IMR-90 (cell line): ENCODE data around the gene ITLN2. TPM values are rescaled to one million over a fixed set of nuclear protein-coding genes. Genes with fewer than 3 reads are reported as not detected.

Source experiments
- ATAC-seq: fragments of 200-7000 bp; cut with Tn5 transposase; 2 replicates; pipeline ENCODE4 v1.9.1; 2020; ENCODE audit warnings: low read depth, mild to moderate bottlenecking, moderate library complexity
- BruUV-seq: library from RNA; stranded (reverse); fragments of 400-500 nt; replicated peaks from 2 replicates; lab custom pipeline; 2021; lab: Mats Ljungman, UMichigan
- CTCF ChIA-PET: fragments of 300-600 bp; formaldehyde crosslinking; extraction: SDS; loops from one replicate; lab custom pipeline; 2021; ENCODE audit warnings: antibody characterized with exemption; lab: Yijun Ruan, JAX
- POLR2A ChIA-PET: fragments of 300-600 bp; sonication (Branson Sonifier 250); formaldehyde crosslinking; loops from one replicate; lab custom pipeline; 2022; ENCODE audit warnings: antibody characterized with exemption; ENCODE audit not compliant: unreplicated experiment; lab: Charles Lee
- DNase-seq: peaks from one replicate; pipeline ENCODE4 v3.0.0; 2013
- H2AFZ ChIP-seq: replicated peaks from 2 replicates; pipeline ENCODE3; 2013; ENCODE audit warnings: low read length, mild to moderate bottlenecking; ENCODE audit not compliant: poor library complexity
- H2AK5ac ChIP-seq: 2 replicates; pipeline ENCODE4 v1.6.1; 2013; ENCODE audit warnings: low read depth, low read length, inconsistent platforms
- H2AK9ac ChIP-seq: replicated peaks from 2 replicates; pipeline ENCODE3; 2013; ENCODE audit warnings: mild to moderate bottlenecking, low read depth, low read length, moderate library complexity; ENCODE audit not compliant: poor library complexity
- H2BK120ac ChIP-seq: 2 replicates; pipeline ENCODE4 v1.6.1; 2013; ENCODE audit warnings: low read depth, low read length, inconsistent platforms
- H2BK15ac ChIP-seq: 3 replicates; pipeline ENCODE4 v1.6.1; 2013; ENCODE audit warnings: low read depth, low read length, inconsistent platforms
- H2BK20ac ChIP-seq: 2 replicates; pipeline ENCODE4 v1.6.1; 2013; ENCODE audit warnings: low read depth, mild to moderate bottlenecking, inconsistent platforms, low read length, moderate library complexity
- H2BK5ac ChIP-seq: 2 replicates; pipeline ENCODE4 v1.6.1; 2013; ENCODE audit warnings: mild to moderate bottlenecking, low read depth, low read length, inconsistent platforms; ENCODE audit not compliant: poor library complexity, severe bottlenecking
- H3K14ac ChIP-seq: replicated peaks from 2 replicates; pipeline ENCODE4 v1.6.1; 2013; ENCODE audit warnings: low read depth, low read length, inconsistent platforms
- H3K18ac ChIP-seq: 2 replicates; pipeline ENCODE4 v1.6.1; 2013; ENCODE audit warnings: low read depth, low read length, control low read depth
- H3K23ac ChIP-seq: 2 replicates; pipeline ENCODE4 v1.6.1; 2013; ENCODE audit warnings: low read depth, low read length, inconsistent platforms
- H3K27ac ChIP-seq: 2 replicates; pipeline ENCODE4 v1.5.1; 2013; ENCODE audit warnings: mild to moderate bottlenecking, control low read depth, low read length; ENCODE audit not compliant: insufficient read depth
- H3K27me3 ChIP-seq: 2 replicates; pipeline ENCODE4 v1.6.1; 2013; ENCODE audit warnings: low read length; ENCODE audit not compliant: control insufficient read depth, insufficient read depth
- H3K36me3 ChIP-seq: 2 replicates; pipeline ENCODE4 v1.6.1; 2013; ENCODE audit warnings: low read length, mixed read lengths; ENCODE audit not compliant: control insufficient read depth, insufficient read depth
- H3K4ac ChIP-seq: 2 replicates; pipeline ENCODE4 v1.6.1; 2013; ENCODE audit warnings: low read depth, low read length, inconsistent platforms
- H3K4me1 ChIP-seq: 2 replicates; pipeline ENCODE4 v1.6.1; 2013; ENCODE audit warnings: low read length, mixed read lengths; ENCODE audit not compliant: control insufficient read depth, insufficient read depth
- H3K4me2 ChIP-seq: 2 replicates; pipeline ENCODE4 v1.6.1; 2013; ENCODE audit warnings: low read depth, mild to moderate bottlenecking, control low read depth, low read length, moderate library complexity
- H3K4me3 ChIP-seq: 2 replicates; pipeline ENCODE4 v1.5.1; 2013; ENCODE audit warnings: low read depth, mild to moderate bottlenecking, control low read depth, low read length, moderate library complexity; ENCODE audit not compliant: insufficient read depth
- H3K56ac ChIP-seq: 2 replicates; pipeline ENCODE4 v1.6.1; 2013; ENCODE audit warnings: low read length, inconsistent platforms; ENCODE audit not compliant: insufficient read depth; ENCODE audit errors: extremely low read depth
- H3K79me1 ChIP-seq, 2 experiments: 2 replicates each; pipeline ENCODE4 v1.6.1; 2013; ENCODE audit warnings: low read length in 2 of 2, inconsistent platforms in 1 of 2, low read depth in 1 of 2
- H3K9ac ChIP-seq: 2 replicates; pipeline ENCODE4 v1.6.1; 2013; ENCODE audit warnings: low read depth, low read length, control low read depth
- H3K9me1 ChIP-seq: 2 replicates; pipeline ENCODE4 v1.6.1; 2013; ENCODE audit warnings: low read length, inconsistent platforms; ENCODE audit not compliant: insufficient read depth
- H3K9me3 ChIP-seq: 2 replicates; pipeline ENCODE4 v1.6.1; 2013; ENCODE audit warnings: low read length; ENCODE audit not compliant: control insufficient read depth, insufficient read depth
- H4K20me1 ChIP-seq: 2 replicates; pipeline ENCODE4 v1.6.1; 2013; ENCODE audit warnings: low read length, inconsistent platforms; ENCODE audit not compliant: insufficient read depth
- H4K5ac ChIP-seq: 2 replicates; pipeline ENCODE4 v1.6.1; 2013; ENCODE audit warnings: mild to moderate bottlenecking, low read depth, low read length, control low read depth
- H4K8ac ChIP-seq, 2 experiments: 2 replicates each; pipeline ENCODE4 v1.6.1; 2013; ENCODE audit warnings: low read depth in 2 of 2, low read length in 2 of 2, control low read depth in 1 of 2, inconsistent platforms in 1 of 2
- H4K91ac ChIP-seq: 2 replicates; pipeline ENCODE4 v1.6.1; 2013; ENCODE audit warnings: low read depth, low read length, inconsistent platforms; ENCODE audit not compliant: insufficient read depth
- CTCF ChIP-seq: conservative IDR thresholded peaks from 2 replicates; pipeline ENCODE4 v1.5.1; 2012; ENCODE audit warnings: mild to moderate bottlenecking, low read depth, low read length, improper control_type of control experiment
- ELK1 ChIP-seq: fragments of 150-350 bp; IDR thresholded peaks from 2 replicates; pipeline ENCODE4 v1.6.1; 2016; ENCODE audit warnings: low read depth, mild to moderate bottlenecking, low read length, moderate library complexity, borderline replicate concordance
- RAD21 ChIP-seq: IDR thresholded peaks from 2 replicates; pipeline ENCODE4 v1.6.1; 2012; ENCODE audit warnings: low read length, improper control_type of control experiment
- RCOR1 ChIP-seq: IDR thresholded peaks from 2 replicates; pipeline ENCODE4 v1.6.1; 2012; ENCODE audit warnings: mild to moderate bottlenecking, low read length, improper control_type of control experiment; ENCODE audit not compliant: insufficient replicate concordance
- WGBS, 2 experiments: methylation state at CpG; one replicate each; pipeline versions ENCODE4 v1.1.5 to v1.1.7; 2013; ENCODE audit warnings: missing lambda C conversion rate in 2 of 2; ENCODE audit not compliant: insufficient read length in 1 of 2; ENCODE audit errors: extremely low coverage in 2 of 2; 5-methylcytosine and 5-hydroxymethylcytosine counted together
- dilution Hi-C: fragments of 300-500 bp; cut with HindIII; formaldehyde crosslinking; loops from one replicate; pipeline ENCODE4 v1.14.3; 2018; ENCODE audit warnings: low sequenced_read_pairs; ENCODE audit not compliant: unreplicated experiment
- in situ Hi-C: fragments of 300-500 bp; cut with MboI; formaldehyde crosslinking; loops from 3 replicates; pipeline ENCODE4 v1.14.3; 2019; ENCODE audit warnings: low sequenced_read_pairs, inconsistent platforms, mixed read lengths
- intact Hi-C: fragments of 100-400 bp; cut with micrococcal nuclease; formaldehyde crosslinking; loops from 2 replicates; pipeline ENCODE4 v1.10.0; 2022
- polyA plus RNA-seq, 3 experiments: library from polyadenylated mRNA; depleted of rRNA; stranded (reverse); fragments of >200 nt; gene quantifications; 2 replicates each; pipeline ENCODE4 v1.2.3, GENCODE V29; 2012; ENCODE audit warnings: low replicate concordance in 1 of 3
- total RNA-seq: library from RNA; depleted of rRNA; stranded (reverse); fragments of >200 nt; gene quantifications from 2 replicates; pipeline ENCODE4 v1.2.3, GENCODE V29; 2012

ITLN2 gene
- total and polyA plus RNA-seq, 2 of the 4 experiments (the other 2 are of a cell fraction), result not detected

DNA sequence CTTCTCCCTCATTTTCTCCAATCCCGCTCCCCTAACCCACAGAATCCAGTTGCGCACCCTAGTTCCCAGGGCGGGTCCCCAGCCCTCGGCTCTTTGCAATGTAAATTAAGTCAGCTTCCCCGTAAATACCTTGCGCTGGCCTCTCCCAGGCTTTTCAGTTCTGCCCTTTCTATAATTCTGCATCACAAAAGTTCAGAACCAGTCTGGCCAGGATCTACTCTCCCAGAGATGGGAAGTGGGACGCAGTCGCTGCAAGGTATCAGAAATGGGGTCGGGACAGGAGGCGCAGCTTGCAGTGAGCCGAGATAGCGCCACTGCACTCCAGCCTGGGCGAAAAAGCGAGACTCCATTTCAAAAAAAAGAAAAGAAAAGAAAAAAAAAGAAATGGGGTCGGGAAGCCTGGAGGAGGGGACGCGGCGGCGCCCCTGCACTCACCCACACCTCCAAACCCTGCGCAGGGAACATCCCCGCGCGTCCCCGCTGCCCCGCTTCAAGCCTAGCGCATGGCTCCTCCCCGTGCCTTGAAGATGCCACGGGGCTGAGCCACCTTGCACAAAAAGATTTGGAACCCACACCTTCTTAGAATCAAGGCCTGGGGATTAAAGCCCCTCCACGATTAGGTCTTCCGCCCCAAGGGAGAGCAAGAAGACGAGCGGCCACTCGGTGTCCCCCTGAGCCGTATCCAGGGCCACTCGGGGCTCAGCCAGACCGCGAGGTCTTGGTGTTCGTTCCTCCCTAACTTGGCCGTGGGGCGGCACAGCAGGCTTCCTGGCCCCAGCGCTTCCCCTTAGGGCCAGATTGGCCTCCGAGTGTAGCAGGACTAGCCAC lies 27.2 kb upstream of the ITLN2 start:
- Histone ChIP-seq H3K79me1 (no peaks in the 10 kb centered on the region), H3K36me3 (no peaks in the 10 kb centered on the region), H3K18ac (no peak overlapping the region), H4K91ac (no peak overlapping the region), H4K20me1 (no peaks in the 10 kb centered on the region), H2BK20ac (no peak overlapping the region), H2AK9ac (no peak overlapping the region), H2AK5ac (no peak overlapping the region), H3K4me3 (no peak overlapping the region), H2AFZ (peak overlapping the region; percentile 43), H3K23ac (no peak overlapping the region), H3K9ac (no peak overlapping the region), H4K5ac (no peak overlapping the region), H3K9me3 (no peaks in the 10 kb centered on the region), H2BK5ac (no peak overlapping the region), H2BK15ac (no peak overlapping the region), H3K27ac (no peak overlapping the region), H4K8ac (no peak overlapping the region), H3K4me1 (no peaks in the 10 kb centered on the region), H2BK120ac (no peak overlapping the region), H3K9me1 (no peaks in the 10 kb centered on the region), H3K4me2 (no peak overlapping the region; the same call in 1 of the 2 replicates), H3K4ac (no peak overlapping the region), H3K56ac (no peak overlapping the region), H3K27me3 (peaks cover 17% of the 10 kb centered on the region), H3K14ac (no peak overlapping the region)
- dilution Hi-C loops, result no loop called here
- in situ Hi-C loops, result no loop called here
- intact Hi-C loops, result no loop called here
- TF ChIP-seq ELK1, result no peak
- TF ChIP-seq RCOR1, result no peak
- no peak for TF ChIP-seq CTCF
- no peak for TF ChIP-seq RAD21
- 13% methylated on average over 4 of the region's 42 CpGs; no CpG with 5 or more reads in 1 of the 2 experiments for WGBS, 2 experiments
- ChIA-PET POLR2A (no interaction called here), CTCF (interaction anchor here (0.5 to 0.7 kb wide), 2 partner anchors 148 to 627 kb away, joined by 3 to 5 read pairs; no protein-coding TSS in a partner anchor)
- no TSS peak for BruUV-seq
- DNase-seq (no peak), ATAC-seq (no peak)
